Activated naive CD4-positive, alpha-beta T cell treated with anti-CD3 and anti-CD28 coated beads, Interleukin-2, amount 10 ng/mL, durations not matched to agents 7 days and 5 days (primary cell): Measurements from ENCODE around the gene MLNR.

ENCODE experiments used
- CTCF ChIA-PET: fragments of 350-600 bp; sonication (Branson Sonifier 250); formaldehyde crosslinking; loops from one replicate; lab custom pipeline; 2021; ENCODE audit warnings: antibody characterized with exemption; lab: Charles Lee
- DNase-seq: peaks from one replicate; pipeline ENCODE4 v3.0.0-alpha.2; 2020
- H3K27ac Mint-ChIP-seq: one replicate; pipeline ENCODE4 v1.8.0; 2021; ENCODE audit warnings: mild to moderate bottlenecking, moderate library complexity, mixed read lengths
- H3K27me3 Mint-ChIP-seq: one replicate; pipeline ENCODE4 v1.8.0; 2021; ENCODE audit warnings: mild to moderate bottlenecking, mixed read lengths
- H3K36me3 Mint-ChIP-seq: one replicate; pipeline ENCODE4 v1.8.0; 2021; ENCODE audit warnings: mixed read lengths
- H3K4me1 Mint-ChIP-seq: one replicate; pipeline ENCODE4 v1.8.0; 2021; ENCODE audit warnings: mixed read lengths
- H3K4me3 Mint-ChIP-seq: one replicate; pipeline ENCODE4 v1.8.0; 2021; ENCODE audit warnings: mild to moderate bottlenecking, moderate library complexity, mixed read lengths
- H3K9me3 Mint-ChIP-seq: one replicate; pipeline ENCODE4 v1.8.0; 2021; ENCODE audit warnings: mixed read lengths

The MLNR gene

GRCh38 chr13:49220036-49220855 lies at the start of gene MLNR:
TSS of gene MLNR (plus strand) at chr13:49220338. CDS start at chr13:49220338, 0 bp downstream.
- H3K9me3 Mint-ChIP-seq: peaks cover 7% of the 10 kb centered on the region
- H3K27me3 Mint-ChIP-seq: peaks cover 81% of the 10 kb centered on the region
- peaks cover 28% of the 10 kb centered on the region for H3K4me1 Mint-ChIP-seq
- peak within 1 kb of the TSS; percentile 63 for H3K4me3 Mint-ChIP-seq
- H3K27ac Mint-ChIP-seq: peak within 1 kb of the TSS; percentile 19
- CTCF ChIA-PET: interaction anchor here (1.0 kb wide), 1 partner anchor 28 kb away, joined by 3 read pairs; the partner anchor contains the start of gene CDADC1
- DNase-seq: peak; percentile 64
- H3K36me3 Mint-ChIP-seq: peaks cover 6% of the 10 kb centered on the region

GRCh38 chr13:49171359-49171758 lies 48.8 kb upstream of the MLNR start:
- H3K4me3 Mint-ChIP-seq: no peak overlapping the region
- CTCF ChIA-PET: no interaction called here
- H3K27ac Mint-ChIP-seq: no peak overlapping the region

GRCh38 chr13:49183672-49184325 lies 36.3 kb upstream of the MLNR start:
- no peak overlapping the region for H3K27ac Mint-ChIP-seq
- no peaks in the 10 kb centered on the region for H3K27me3 Mint-ChIP-seq
- peaks cover 12% of the 10 kb centered on the region for H3K4me1 Mint-ChIP-seq
- no peak for DNase-seq
- no peak overlapping the region for H3K4me3 Mint-ChIP-seq
- no peaks in the 10 kb centered on the region for H3K9me3 Mint-ChIP-seq
- CTCF ChIA-PET: no interaction called here
- H3K36me3 Mint-ChIP-seq: peaks cover 46% of the 10 kb centered on the region

More at GRCh38 chr13:49171359-49171758, 48.8 kb upstream of the MLNR start:
- peaks cover 50% of the 10 kb centered on the region for H3K36me3 Mint-ChIP-seq
- no peak for DNase-seq
- H3K27me3 Mint-ChIP-seq: no peaks in the 10 kb centered on the region
- H3K4me1 Mint-ChIP-seq: no peaks in the 10 kb centered on the region
- no peaks in the 10 kb centered on the region for H3K9me3 Mint-ChIP-seq

- Mint-ChIP-seq H3K4me1 (peaks cover 12% of the 10 kb centered on the region), H3K27ac (no peak overlapping the region), H3K4me3 (no peak overlapping the region), H3K9me3 (no peaks in the 10 kb centered on the region), H3K36me3 (peaks cover 46% of the 10 kb centered on the region), H3K27me3 (no peaks in the 10 kb centered on the region)
- no peak for DNase-seq
- CTCF ChIA-PET: interaction anchor here (0.9 kb wide), 1 partner anchor 571 kb away, joined by 3 read pairs; no protein-coding TSS in a partner anchor
Measured at GRCh38 chr13:49184621-49185020, 35.5 kb upstream of the MLNR start.

- no peak for DNase-seq
- peaks cover 12% of the 10 kb centered on the region for H3K4me1 Mint-ChIP-seq
- H3K27me3 Mint-ChIP-seq: no peaks in the 10 kb centered on the region
- no peaks in the 10 kb centered on the region for H3K9me3 Mint-ChIP-seq
- H3K36me3 Mint-ChIP-seq: peaks cover 45% of the 10 kb centered on the region
- H3K27ac Mint-ChIP-seq: peak overlapping the region; percentile 6
- H3K4me3 Mint-ChIP-seq: no peak overlapping the region
- CTCF ChIA-PET: interaction anchor here (0.9 kb wide), 1 partner anchor 571 kb away, joined by 3 read pairs; no protein-coding TSS in a partner anchor
Measured at GRCh38 chr13:49185264-49185663, 34.9 kb upstream of the MLNR start.

GRCh38 chr13:49190901-49191300 lies 29.2 kb upstream of the MLNR start:
- H3K36me3 Mint-ChIP-seq: peaks cover 46% of the 10 kb centered on the region
- H3K4me1 Mint-ChIP-seq: peaks cover 15% of the 10 kb centered on the region
- no peak overlapping the region for H3K4me3 Mint-ChIP-seq
- no peaks in the 10 kb centered on the region for H3K9me3 Mint-ChIP-seq
- no peaks in the 10 kb centered on the region for H3K27me3 Mint-ChIP-seq
- DNase-seq: no peak
- CTCF ChIA-PET: no interaction called here
- H3K27ac Mint-ChIP-seq: no peak overlapping the region

GRCh38 chr13:49206641-49207040 lies 13.5 kb upstream of the MLNR start:
- CTCF ChIA-PET: no interaction called here
- DNase-seq: no peak
- H3K27me3 Mint-ChIP-seq: no peaks in the 10 kb centered on the region
- no peak overlapping the region for H3K27ac Mint-ChIP-seq
- no peaks in the 10 kb centered on the region for H3K9me3 Mint-ChIP-seq
- peaks cover 46% of the 10 kb centered on the region for H3K36me3 Mint-ChIP-seq
- no peaks in the 10 kb centered on the region for H3K4me1 Mint-ChIP-seq
- H3K4me3 Mint-ChIP-seq: no peak overlapping the region

GRCh38 chr13:49208619-49209018 lies 11.5 kb upstream of the MLNR start:
- no peaks in the 10 kb centered on the region for H3K9me3 Mint-ChIP-seq

GRCh38 chr13:49210114-49210513 lies 10.0 kb upstream of the MLNR start:
- DNase-seq: no peak
- H3K9me3 Mint-ChIP-seq: peaks cover 4% of the 10 kb centered on the region
- CTCF ChIA-PET: no interaction called here
- peaks cover 33% of the 10 kb centered on the region for H3K36me3 Mint-ChIP-seq
- no peak overlapping the region for H3K4me3 Mint-ChIP-seq
- no peak overlapping the region for H3K27ac Mint-ChIP-seq
- H3K4me1 Mint-ChIP-seq: peaks cover 9% of the 10 kb centered on the region
- no peaks in the 10 kb centered on the region for H3K27me3 Mint-ChIP-seq

More at GRCh38 chr13:49208619-49209018, 11.5 kb upstream of the MLNR start:
- CTCF ChIA-PET: interaction anchor here (0.7 kb wide), 1 partner anchor 11 kb away, joined by 3 read pairs; no protein-coding TSS in a partner anchor
- no peaks in the 10 kb centered on the region for H3K4me1 Mint-ChIP-seq
- peaks cover 41% of the 10 kb centered on the region for H3K36me3 Mint-ChIP-seq
- H3K4me3 Mint-ChIP-seq: no peak overlapping the region
- no peak for DNase-seq
- H3K27ac Mint-ChIP-seq: no peak overlapping the region
- H3K27me3 Mint-ChIP-seq: no peaks in the 10 kb centered on the region

GRCh38 chr13:49210669-49211068 lies 9.5 kb upstream of the MLNR start:
- Mint-ChIP-seq H3K36me3 (peaks cover 31% of the 10 kb centered on the region), H3K27ac (no peak overlapping the region), H3K4me3 (no peak overlapping the region), H3K27me3 (no peaks in the 10 kb centered on the region), H3K9me3 (peaks cover 5% of the 10 kb centered on the region), H3K4me1 (peaks cover 12% of the 10 kb centered on the region)
- CTCF ChIA-PET: no interaction called here
- no peak for DNase-seq

- Mint-ChIP-seq H3K4me1 (peaks cover 22% of the 10 kb centered on the region), H3K27ac (no peak overlapping the region), H3K36me3 (peaks cover 14% of the 10 kb centered on the region), H3K4me3 (no peak overlapping the region), H3K9me3 (peaks cover 12% of the 10 kb centered on the region), H3K27me3 (peaks cover 18% of the 10 kb centered on the region)
- CTCF ChIA-PET: interaction anchor here (2.2 kb wide), 1 partner anchor 28 kb away, joined by 4 read pairs; no protein-coding TSS in a partner anchor
- no peak for DNase-seq
Measured at GRCh38 chr13:49213539-49213938, 6.6 kb upstream of the MLNR start.

GRCh38 chr13:49213997-49214916 lies 5.9 kb upstream of the MLNR start:
- no peak for DNase-seq
- CTCF ChIA-PET: interaction anchor here (0.7 to 2.2 kb wide), 5 partner anchors 25 to 102 kb away, joined by 3 to 7 read pairs (median 4); partner anchors contain the start of gene CDADC1
- peaks cover 25% of the 10 kb centered on the region for H3K27me3 Mint-ChIP-seq
- peaks cover 22% of the 10 kb centered on the region for H3K4me1 Mint-ChIP-seq
- H3K27ac Mint-ChIP-seq: no peak overlapping the region
- peaks cover 12% of the 10 kb centered on the region for H3K9me3 Mint-ChIP-seq
- H3K4me3 Mint-ChIP-seq: no peak overlapping the region
- peaks cover 14% of the 10 kb centered on the region for H3K36me3 Mint-ChIP-seq

GRCh38 chr13:49214917-49215376 lies 5.2 kb upstream of the MLNR start:
- Mint-ChIP-seq H3K36me3 (peaks cover 11% of the 10 kb centered on the region), H3K27ac (no peak overlapping the region), H3K4me1 (peaks cover 27% of the 10 kb centered on the region), H3K9me3 (peaks cover 12% of the 10 kb centered on the region), H3K27me3 (peaks cover 32% of the 10 kb centered on the region), H3K4me3 (no peak overlapping the region)
- peak; percentile 63 for DNase-seq
- CTCF ChIA-PET: interaction anchor here (0.6 to 2.2 kb wide), 7 partner anchors 9 to 308 kb away, joined by 3 to 7 read pairs (median 4); partner anchors contain the start of gene CDADC1
